ENCODE measurements around the gene YJEFN3.

The YJEFN3 gene

GRCh38 chr19:19504754-19505668, 23.7 kb upstream of the YJEFN3 start:
- no peak for TF ChIP-seq GATA3 (IDR thresholded peaks at IDR 0.05; ENCODE audit: low read depth, low read length)
- no peak for TF ChIP-seq GATA2 (IDR thresholded peaks at IDR 0.05; ENCODE audit: low read depth, low read length)

- TF ChIP-seq GATA2 (IDR thresholded peaks at IDR 0.05; ENCODE audit: low read depth, low read length) (no peak), GATA3 (IDR thresholded peaks at IDR 0.05; ENCODE audit: low read depth, low read length) (no peak)
Measured at GRCh38 chr19:19505669-19506326, 22.9 kb upstream of the YJEFN3 start.

- no peak for TF ChIP-seq GATA3 (IDR thresholded peaks at IDR 0.05; ENCODE audit: low read depth, low read length)
- no peak for TF ChIP-seq GATA2 (IDR thresholded peaks at IDR 0.05; ENCODE audit: low read depth, low read length)
Measured at GRCh38 chr19:19506592-19506991, 22.1 kb upstream of the YJEFN3 start.

- TF ChIP-seq GATA2 (IDR thresholded peaks at IDR 0.05; ENCODE audit: low read depth, low read length) (no peak), GATA3 (IDR thresholded peaks at IDR 0.05; ENCODE audit: low read depth, low read length) (no peak)
Measured at GRCh38 chr19:19507354-19507753, 21.4 kb upstream of the YJEFN3 start.

GRCh38 chr19:19508217-19508616, 20.5 kb upstream of the YJEFN3 start:
- TF ChIP-seq GATA3 (IDR thresholded peaks at IDR 0.05; ENCODE audit: low read depth, low read length) (no peak), GATA2 (IDR thresholded peaks at IDR 0.05; ENCODE audit: low read depth, low read length) (no peak)

GRCh38 chr19:19510432-19510831, 18.3 kb upstream of the YJEFN3 start:
- TF ChIP-seq GATA3 (IDR thresholded peaks at IDR 0.05; ENCODE audit: low read depth, low read length) (no peak), GATA2 (IDR thresholded peaks at IDR 0.05; ENCODE audit: low read depth, low read length) (no peak)

GRCh38 chr19:19513682-19514081, 15.0 kb upstream of the YJEFN3 start:
- TF ChIP-seq GATA2 (IDR thresholded peaks at IDR 0.05; ENCODE audit: low read depth, low read length): no peak
- no peak for TF ChIP-seq GATA3 (IDR thresholded peaks at IDR 0.05; ENCODE audit: low read depth, low read length)

GRCh38 chr19:19514215-19514657, 14.5 kb upstream of the YJEFN3 start:
- TF ChIP-seq GATA2 (IDR thresholded peaks at IDR 0.05; ENCODE audit: low read depth, low read length) (no peak), GATA3 (IDR thresholded peaks at IDR 0.05; ENCODE audit: low read depth, low read length) (no peak)

- TF ChIP-seq GATA2 (IDR thresholded peaks at IDR 0.05; ENCODE audit: low read depth, low read length) (no peak), GATA3 (IDR thresholded peaks at IDR 0.05; ENCODE audit: low read depth, low read length) (no peak)
Measured at GRCh38 chr19:19514881-19515641, 13.7 kb upstream of the YJEFN3 start, which contains the start of gene TSSK6. TSS of gene TSSK6 (minus strand) at chr19:19515548. CDS start at chr19:19515427, 121 bp downstream.

GRCh38 chr19:19515642-19516519, 12.8 kb upstream of the YJEFN3 start, which contains the start of gene NDUFA13:
TSS of gene NDUFA13 (plus strand) at chr19:19516225. CDS start at chr19:19516239, 14 bp downstream.
- TF ChIP-seq GATA2 (IDR thresholded peaks at IDR 0.05; ENCODE audit: low read depth, low read length): no peak
- no peak for TF ChIP-seq GATA3 (IDR thresholded peaks at IDR 0.05; ENCODE audit: low read depth, low read length)

GRCh38 chr19:19517235-19517619, 11.5 kb upstream of the YJEFN3 start:
- no peak for TF ChIP-seq GATA2 (IDR thresholded peaks at IDR 0.05; ENCODE audit: low read depth, low read length)
- TF ChIP-seq GATA3 (IDR thresholded peaks at IDR 0.05; ENCODE audit: low read depth, low read length): no peak

- no peak for TF ChIP-seq GATA2 (IDR thresholded peaks at IDR 0.05; ENCODE audit: low read depth, low read length)
- TF ChIP-seq GATA3 (IDR thresholded peaks at IDR 0.05; ENCODE audit: low read depth, low read length): no peak
Measured at GRCh38 chr19:19520989-19521388, 7.7 kb upstream of the YJEFN3 start.

GRCh38 chr19:19523177-19523576, 5.5 kb upstream of the YJEFN3 start:
- TF ChIP-seq GATA3 (IDR thresholded peaks at IDR 0.05; ENCODE audit: low read depth, low read length) (no peak), GATA2 (IDR thresholded peaks at IDR 0.05; ENCODE audit: low read depth, low read length) (no peak)
